ENCODE results near the gene AP3M1. TPM values are rescaled to one million over a fixed set of nuclear protein-coding genes. Genes with fewer than 3 reads are reported as not detected.

The AP3M1 gene
- polyA plus RNA-seq (2013): 36.3 TPM

GRCh38 chr10:74150204-74150989 is at the start of gene AP3M1:
TSS of gene AP3M1 (minus strand) at chr10:74150828. CDS start at chr10:74138379, 12,449 bp downstream.
- POLR2A ChIA-PET: interaction anchor here (0.6 to 1.2 kb wide), 5 partner anchors 15 to 946 kb away, joined by 3 to 8 read pairs (median 5); no protein-coding TSS in a partner anchor

DNA sequence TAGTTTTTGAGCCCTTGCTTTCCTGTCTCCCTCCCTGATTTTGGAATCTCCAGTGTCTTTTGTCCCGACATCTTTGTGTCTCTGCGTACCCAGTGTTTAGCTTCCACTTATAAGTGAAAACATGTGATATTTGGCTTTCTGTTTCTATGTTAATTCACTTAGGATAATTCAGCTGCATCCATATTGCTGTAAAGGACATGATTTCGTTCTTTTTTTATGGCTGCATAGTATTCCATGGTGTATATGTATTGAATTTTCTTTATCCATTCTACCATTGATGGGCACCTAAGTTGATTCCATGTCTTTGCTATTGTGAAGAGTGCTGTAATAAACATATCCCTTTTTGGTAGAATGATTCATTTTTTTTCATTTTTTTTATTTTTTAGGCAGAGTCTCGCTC is 48.7 kb upstream of the AP3M1 start:
- Histone ChIP-seq H3K9me3 (ENCODE audit: control extremely low read depth in 1 of 5, control insufficient read depth in 4 of 5, insufficient read depth in 2 of 5, low read depth in 1 of 5, low read length in 4 of 5) (no peaks in the 10 kb centered on the region), H3K27ac (ENCODE audit: insufficient read depth in 1 of 2, low read depth in 1 of 2, low read length in 2 of 2, poor library complexity in 1 of 2, severe bottlenecking in 2 of 2) (no peak overlapping the region), H3K27me3 (replicated peaks in 2 of 5; ENCODE audit: control insufficient read depth in 4 of 5, insufficient read depth in 5 of 5, low read length in 4 of 5) (no peaks in the 10 kb centered on the region), H3K4me3 (ENCODE audit: control insufficient read depth in 1 of 7, extremely low read depth in 1 of 7, insufficient read depth in 4 of 7, low read depth in 2 of 7, low read length in 6 of 7) (no peak overlapping the region), H3K4me1 (ENCODE audit: control extremely low read depth in 1 of 4, control insufficient read depth in 4 of 4, insufficient read depth in 4 of 4, low read length in 3 of 4) (no peaks in the 10 kb centered on the region), H3K36me3 (ENCODE audit: control insufficient read depth in 4 of 4, insufficient read depth in 4 of 4, low read length in 3 of 4) (peaks cover 2 to 12% (median 7%) of the 10 kb centered on the region in 4 experiments)
- CTCF ChIA-PET: interaction anchor here (1.0 kb wide), 1 partner anchor 11 kb away, joined by 3 read pairs; no protein-coding TSS in a partner anchor
- POLR2A ChIA-PET: no interaction called here
- no CpG with 5 or more reads among the region's 4 CpGs for WGBS (ENCODE audit: insufficient coverage)
- no peak for DNase-seq

More at GRCh38 chr10:74150204-74150989, at the start of gene AP3M1:
- Histone ChIP-seq H3K9me3 (ENCODE audit: control extremely low read depth in 1 of 5, control insufficient read depth in 4 of 5, insufficient read depth in 2 of 5, low read depth in 1 of 5, low read length in 4 of 5) (no peaks in the 10 kb centered on the region), H3K36me3 (ENCODE audit: control insufficient read depth in 4 of 4, insufficient read depth in 4 of 4, low read length in 3 of 4) (peaks cover 0 to 8% (median 5%) of the 10 kb centered on the region in 4 experiments), H3K4me3 (ENCODE audit: control insufficient read depth in 1 of 7, extremely low read depth in 1 of 7, insufficient read depth in 4 of 7, low read depth in 2 of 7, low read length in 6 of 7) (peak within 1 kb of the TSS; percentile 75 to 98 (median 93)), H3K27me3 (replicated peaks in 2 of 5; ENCODE audit: control insufficient read depth in 4 of 5, insufficient read depth in 5 of 5, low read length in 4 of 5) (no peaks in the 10 kb centered on the region), H3K27ac (ENCODE audit: insufficient read depth in 1 of 2, low read depth in 1 of 2, low read length in 2 of 2, poor library complexity in 1 of 2, severe bottlenecking in 2 of 2) (peak within 1 kb of the TSS; percentile 98 to 99), H3K4me1 (ENCODE audit: control extremely low read depth in 1 of 4, control insufficient read depth in 4 of 4, insufficient read depth in 4 of 4, low read length in 3 of 4) (peaks cover 8 to 25% (median 18%) of the 10 kb centered on the region in 4 experiments)
- CTCF ChIA-PET: interaction anchor here (0.7 to 5.6 kb wide), 12 partner anchors 15 to 88 kb away, joined by 3 to 31 read pairs (median 4); no protein-coding TSS in a partner anchor
- DNase-seq: no peak
- WGBS (ENCODE audit: insufficient coverage): under 1% methylated on average over 27 of the region's 32 CpGs

DNA sequence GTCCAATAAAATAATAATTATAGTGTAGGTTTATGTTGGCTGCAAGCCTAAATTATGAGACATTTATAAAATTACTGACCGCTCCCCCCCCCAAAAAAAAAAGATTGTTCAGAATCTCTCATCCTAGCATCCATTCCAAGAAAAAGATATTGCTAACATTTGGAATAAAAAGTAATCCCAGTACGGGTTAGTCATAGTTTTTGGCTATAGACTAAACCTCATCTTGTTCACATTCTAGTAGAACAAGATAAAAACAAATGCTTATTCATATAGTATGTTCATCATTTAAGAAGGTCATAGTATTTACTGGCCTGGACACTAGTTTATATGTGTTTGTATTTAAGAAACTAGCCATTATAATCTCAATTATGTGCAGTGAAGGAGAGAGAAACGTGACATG is 44.4 kb upstream of the AP3M1 start:
- DNase-seq: no peak
- H3K27me3 ChIP-seq (replicated peaks in 2 of 5; ENCODE audit: control insufficient read depth in 4 of 5, insufficient read depth in 5 of 5, low read length in 4 of 5): no peaks in the 10 kb centered on the region
- WGBS (ENCODE audit: insufficient coverage): no CpG with 5 or more reads among the region's 3 CpGs
- no peaks in the 10 kb centered on the region for H3K9me3 ChIP-seq (ENCODE audit: control extremely low read depth in 1 of 5, control insufficient read depth in 4 of 5, insufficient read depth in 2 of 5, low read depth in 1 of 5, low read length in 4 of 5)
- no peak overlapping the region for H3K27ac ChIP-seq (ENCODE audit: insufficient read depth in 1 of 2, low read depth in 1 of 2, low read length in 2 of 2, poor library complexity in 1 of 2, severe bottlenecking in 2 of 2)
- ChIA-PET POLR2A (no interaction called here), CTCF (interaction anchor here (1.0 kb wide), 1 partner anchor 19 kb away, joined by 3 read pairs; no protein-coding TSS in a partner anchor)
- peaks cover 0 to 20% (median 8%) of the 10 kb centered on the region in 4 experiments for H3K4me1 ChIP-seq (ENCODE audit: control extremely low read depth in 1 of 4, control insufficient read depth in 4 of 4, insufficient read depth in 4 of 4, low read length in 3 of 4)
- H3K4me3 ChIP-seq (ENCODE audit: control insufficient read depth in 1 of 7, extremely low read depth in 1 of 7, insufficient read depth in 4 of 7, low read depth in 2 of 7, low read length in 6 of 7): no peak overlapping the region
- H3K36me3 ChIP-seq (ENCODE audit: control insufficient read depth in 4 of 4, insufficient read depth in 4 of 4, low read length in 3 of 4): peaks cover 0 to 2% (median 0%) of the 10 kb centered on the region in 4 experiments

DNA sequence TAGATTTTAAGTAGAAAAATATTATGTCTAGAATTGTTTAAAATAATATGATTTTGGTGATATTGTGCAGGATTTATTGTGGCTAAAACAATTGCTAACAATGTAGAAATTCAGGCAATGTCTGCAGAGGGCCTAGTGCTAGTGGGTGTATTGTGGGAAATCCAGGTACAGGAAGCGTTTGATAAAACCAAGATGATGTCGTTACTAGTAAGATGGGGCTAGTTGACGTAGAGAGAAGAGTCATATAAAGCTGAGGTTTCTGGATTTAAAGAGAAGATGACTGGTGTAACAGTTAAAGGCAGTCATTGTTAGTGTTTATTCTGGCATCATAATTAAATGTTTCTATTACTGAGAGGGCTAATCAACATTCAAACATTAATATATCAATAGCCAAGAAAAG is 43.9 kb upstream of the AP3M1 start:
- peaks cover 2 to 25% (median 11%) of the 10 kb centered on the region in 4 experiments for H3K4me1 ChIP-seq (ENCODE audit: control extremely low read depth in 1 of 4, control insufficient read depth in 4 of 4, insufficient read depth in 4 of 4, low read length in 3 of 4)
- DNase-seq: no peak
- ChIA-PET CTCF (interaction anchor here (1.0 kb wide), 1 partner anchor 18 kb away, joined by 3 read pairs; no protein-coding TSS in a partner anchor), POLR2A (no interaction called here)
- no peaks in the 10 kb centered on the region for H3K9me3 ChIP-seq (ENCODE audit: control extremely low read depth in 1 of 5, control insufficient read depth in 4 of 5, insufficient read depth in 2 of 5, low read depth in 1 of 5, low read length in 4 of 5)
- WGBS (ENCODE audit: insufficient coverage): 90% methylated on average over 3 of the region's 3 CpGs
- peaks cover 0 to 2% (median 0%) of the 10 kb centered on the region in 4 experiments for H3K36me3 ChIP-seq (ENCODE audit: control insufficient read depth in 4 of 4, insufficient read depth in 4 of 4, low read length in 3 of 4)
- no peak overlapping the region for H3K27ac ChIP-seq (ENCODE audit: insufficient read depth in 1 of 2, low read depth in 1 of 2, low read length in 2 of 2, poor library complexity in 1 of 2, severe bottlenecking in 2 of 2)
- no peak overlapping the region for H3K4me3 ChIP-seq (ENCODE audit: control insufficient read depth in 1 of 7, extremely low read depth in 1 of 7, insufficient read depth in 4 of 7, low read depth in 2 of 7, low read length in 6 of 7)
- no peaks in the 10 kb centered on the region for H3K27me3 ChIP-seq (replicated peaks in 2 of 5; ENCODE audit: control insufficient read depth in 4 of 5, insufficient read depth in 5 of 5, low read length in 4 of 5)

- Histone ChIP-seq H3K36me3 (ENCODE audit: control insufficient read depth in 4 of 4, insufficient read depth in 4 of 4, low read length in 3 of 4) (no peaks in the 10 kb centered on the region), H3K4me1 (ENCODE audit: control extremely low read depth in 1 of 4, control insufficient read depth in 4 of 4, insufficient read depth in 4 of 4, low read length in 3 of 4) (peaks cover 2 to 30% (median 12%) of the 10 kb centered on the region in 4 experiments), H3K27me3 (replicated peaks in 2 of 5; ENCODE audit: control insufficient read depth in 4 of 5, insufficient read depth in 5 of 5, low read length in 4 of 5) (no peaks in the 10 kb centered on the region), H3K9me3 (ENCODE audit: control extremely low read depth in 1 of 5, control insufficient read depth in 4 of 5, insufficient read depth in 2 of 5, low read depth in 1 of 5, low read length in 4 of 5) (no peaks in the 10 kb centered on the region), H3K4me3 (ENCODE audit: control insufficient read depth in 1 of 7, extremely low read depth in 1 of 7, insufficient read depth in 4 of 7, low read depth in 2 of 7, low read length in 6 of 7) (peak overlapping the region in 5 of 7 experiments; percentile 17 to 64 (median 35)), H3K27ac (ENCODE audit: insufficient read depth in 1 of 2, low read depth in 1 of 2, low read length in 2 of 2, poor library complexity in 1 of 2, severe bottlenecking in 2 of 2) (peak overlapping the region; percentile 46 to 70)
- no peak for DNase-seq
- POLR2A ChIA-PET: interaction anchor here (1.1 kb wide), 1 partner anchor 14 kb away, joined by 4 read pairs; no protein-coding TSS in a partner anchor
- CTCF ChIA-PET: interaction anchor here (0.9 to 3.6 kb wide), 6 partner anchors 16 to 68 kb away, joined by 3 to 22 read pairs (median 5); no protein-coding TSS in a partner anchor
Observed at GRCh38 chr10:74190494-74190893, 39.9 kb upstream of the AP3M1 start.

- no peaks in the 10 kb centered on the region for H3K27me3 ChIP-seq (replicated peaks in 2 of 5; ENCODE audit: control insufficient read depth in 4 of 5, insufficient read depth in 5 of 5, low read length in 4 of 5)
- H3K4me3 ChIP-seq (ENCODE audit: control insufficient read depth in 1 of 7, extremely low read depth in 1 of 7, insufficient read depth in 4 of 7, low read depth in 2 of 7, low read length in 6 of 7): peak overlapping the region in 6 of 7 experiments; percentile 4 to 64 (median 34)
- peaks cover 2 to 30% (median 12%) of the 10 kb centered on the region in 4 experiments for H3K4me1 ChIP-seq (ENCODE audit: control extremely low read depth in 1 of 4, control insufficient read depth in 4 of 4, insufficient read depth in 4 of 4, low read length in 3 of 4)
- H3K36me3 ChIP-seq (ENCODE audit: control insufficient read depth in 4 of 4, insufficient read depth in 4 of 4, low read length in 3 of 4): no peaks in the 10 kb centered on the region
- H3K9me3 ChIP-seq (ENCODE audit: control extremely low read depth in 1 of 5, control insufficient read depth in 4 of 5, insufficient read depth in 2 of 5, low read depth in 1 of 5, low read length in 4 of 5): no peaks in the 10 kb centered on the region
- POLR2A ChIA-PET: interaction anchor here (1.1 kb wide), 1 partner anchor 13 kb away, joined by 4 read pairs; no protein-coding TSS in a partner anchor
- peak overlapping the region; percentile 46 to 70 for H3K27ac ChIP-seq (ENCODE audit: insufficient read depth in 1 of 2, low read depth in 1 of 2, low read length in 2 of 2, poor library complexity in 1 of 2, severe bottlenecking in 2 of 2)
- CTCF ChIA-PET: interaction anchor here (0.9 to 3.6 kb wide), 9 partner anchors 17 to 67 kb away, joined by 3 to 22 read pairs (median 4); partner anchors contain the start of genes ADK and AP3M1
- DNase-seq: peak; percentile 36 to 79 (median 67)
- 18% methylated on average over 3 of the region's 3 CpGs for WGBS (ENCODE audit: insufficient coverage)
Observed at GRCh38 chr10:74189999-74190421, 39.4 kb upstream of the AP3M1 start.

Measured in common myeloid progenitor, CD34-positive (primary cell).